DND-41 (cell line): Measurements from ENCODE around the gene TUBA4B.

Experiments
- CTCF ChIP-seq: IDR thresholded peaks from 2 replicates; pipeline ENCODE4 v1.5.1; 2012; ENCODE audit warnings: borderline replicate concordance, low read length, moderate library complexity, mild to moderate bottlenecking; ENCODE audit not compliant: poor library complexity, severe bottlenecking; ENCODE audit errors: extremely low read depth
- EZH2 ChIP-seq: IDR thresholded peaks from 3 replicates; pipeline ENCODE4 v1.6.1; 2012; ENCODE audit warnings: borderline replicate concordance, low read depth, mild to moderate bottlenecking, moderate library complexity, low read length, inconsistent platforms; ENCODE audit not compliant: severe bottlenecking

- TF ChIP-seq CTCF (no peak), EZH2 (no peak)
These were observed 29.3 kb downstream of the TUBA4B start for GRCh38 chr2:219282375-219282774.
